ENCODE measurements around the gene TOPORS. TPM values are rescaled to one million over a fixed set of nuclear protein-coding genes. Genes with fewer than 3 reads are reported as not detected.

The TOPORS gene
- total RNA-seq, 2 donors from 2014 or later: 11.8 to 30.8 TPM

DNA sequence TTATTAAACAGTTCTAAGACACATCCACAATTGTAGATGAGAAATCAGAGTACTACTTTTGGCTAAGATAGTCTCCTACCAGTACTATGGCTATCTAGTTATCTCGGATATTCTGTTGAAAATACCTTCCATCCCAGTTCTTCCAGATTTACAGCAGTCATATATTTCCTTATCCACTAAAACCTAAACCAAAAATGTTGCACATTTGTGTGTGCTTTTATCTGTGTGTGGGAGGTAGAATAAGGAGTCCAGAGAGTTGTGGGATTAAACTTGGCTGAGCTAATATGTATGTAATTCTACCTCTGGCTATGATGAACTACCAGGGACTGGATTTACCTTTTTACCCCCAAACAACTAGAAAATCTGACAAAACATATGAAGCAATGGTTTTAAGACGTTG lies 38.1 kb upstream of the TOPORS start:
- no peaks in the 10 kb centered on the region for H3K36me3 ChIP-seq
- no peaks in the 10 kb centered on the region for H3K9me3 ChIP-seq
- no peaks in the 10 kb centered on the region for H3K4me1 ChIP-seq (ENCODE audit: control insufficient read depth in 1 of 2, low read depth in 2 of 2)
- DNase-seq (ENCODE audit: low spot score) (no peak), ATAC-seq (ENCODE audit: insufficient number of reproducible peaks, low FRiP score, low read depth) (no peak)
- no peaks in the 10 kb centered on the region for H3K27me3 ChIP-seq (replicated peaks; ENCODE audit: insufficient read depth)
- H3K4me3 ChIP-seq: no peak overlapping the region
- TF ChIP-seq, protein P1, sequence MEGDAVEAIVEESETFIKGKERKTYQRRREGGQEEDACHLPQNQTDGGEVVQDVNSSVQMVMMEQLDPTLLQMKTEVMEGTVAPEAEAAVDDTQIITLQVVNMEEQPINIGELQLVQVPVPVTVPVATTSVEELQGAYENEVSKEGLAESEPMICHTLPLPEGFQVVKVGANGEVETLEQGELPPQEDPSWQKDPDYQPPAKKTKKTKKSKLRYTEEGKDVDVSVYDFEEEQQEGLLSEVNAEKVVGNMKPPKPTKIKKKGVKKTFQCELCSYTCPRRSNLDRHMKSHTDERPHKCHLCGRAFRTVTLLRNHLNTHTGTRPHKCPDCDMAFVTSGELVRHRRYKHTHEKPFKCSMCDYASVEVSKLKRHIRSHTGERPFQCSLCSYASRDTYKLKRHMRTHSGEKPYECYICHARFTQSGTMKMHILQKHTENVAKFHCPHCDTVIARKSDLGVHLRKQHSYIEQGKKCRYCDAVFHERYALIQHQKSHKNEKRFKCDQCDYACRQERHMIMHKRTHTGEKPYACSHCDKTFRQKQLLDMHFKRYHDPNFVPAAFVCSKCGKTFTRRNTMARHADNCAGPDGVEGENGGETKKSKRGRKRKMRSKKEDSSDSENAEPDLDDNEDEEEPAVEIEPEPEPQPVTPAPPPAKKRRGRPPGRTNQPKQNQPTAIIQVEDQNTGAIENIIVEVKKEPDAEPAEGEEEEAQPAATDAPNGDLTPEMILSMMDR (IDR thresholded peaks at IDR 0.05): no peak
- H3K27ac ChIP-seq: no peak overlapping the region

DNA sequence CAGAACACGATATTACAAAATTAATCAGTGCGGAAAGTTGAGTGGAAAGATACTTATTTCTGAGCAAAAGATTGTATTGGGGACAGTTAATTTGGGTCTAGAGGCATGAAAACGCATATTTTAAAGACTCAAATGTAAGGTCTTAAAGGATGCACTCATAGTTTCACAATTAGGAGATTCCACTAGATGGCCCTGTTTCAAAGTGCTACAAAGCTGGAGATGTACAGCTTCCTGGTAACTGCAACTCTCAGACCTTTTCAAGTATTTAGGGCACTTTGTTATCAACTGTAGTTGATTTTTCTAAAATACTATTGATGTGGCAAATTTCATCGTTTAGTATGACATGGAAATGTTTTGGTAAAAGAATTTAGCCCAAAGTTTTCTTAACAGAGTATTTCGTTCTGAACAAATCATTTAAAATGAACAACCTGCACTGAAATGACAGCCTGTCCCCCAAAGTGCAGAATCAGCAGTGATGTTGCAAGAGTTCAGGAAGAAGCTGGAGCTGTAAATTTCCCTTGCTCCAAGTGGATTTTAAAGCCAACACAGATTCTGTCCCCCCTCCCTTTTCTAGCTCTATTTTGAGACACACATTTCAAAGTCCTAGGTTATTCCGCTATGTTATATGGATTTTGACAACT lies 36.8 kb upstream of the TOPORS start:
- no peak overlapping the region for H3K4me3 ChIP-seq
- no peaks in the 10 kb centered on the region for H3K4me1 ChIP-seq (ENCODE audit: control insufficient read depth in 1 of 2, low read depth in 2 of 2)
- H3K9me3 ChIP-seq: no peaks in the 10 kb centered on the region
- ATAC-seq (ENCODE audit: insufficient number of reproducible peaks, low FRiP score, low read depth): no peak
- no peaks in the 10 kb centered on the region for H3K27me3 ChIP-seq (replicated peaks; ENCODE audit: insufficient read depth)
- no peak for DNase-seq (ENCODE audit: low spot score)
- no peaks in the 10 kb centered on the region for H3K36me3 ChIP-seq
- no peak overlapping the region for H3K27ac ChIP-seq
- TF ChIP-seq, protein P1 (IDR thresholded peaks at IDR 0.05): no peak

DNA sequence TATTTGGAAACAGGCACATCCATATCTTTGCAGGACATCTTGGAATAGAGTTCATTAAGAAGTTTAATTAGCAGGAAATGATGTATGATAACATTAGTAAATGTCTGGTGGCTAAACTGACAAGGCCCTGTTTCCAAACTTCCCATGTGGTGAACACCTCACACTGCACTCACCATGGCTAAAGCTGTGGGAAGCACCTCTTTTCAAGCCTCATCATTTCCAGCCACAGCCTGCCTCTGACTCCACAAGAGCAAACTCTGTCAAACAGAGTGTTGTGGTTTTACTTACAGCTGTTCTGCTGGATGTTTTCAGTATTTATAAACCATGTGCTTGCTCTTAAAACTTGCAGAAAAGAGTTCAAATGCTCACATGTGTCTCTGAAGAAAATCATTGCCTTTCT lies 35.5 kb upstream of the TOPORS start:
- Histone ChIP-seq H3K27me3 (replicated peaks; ENCODE audit: insufficient read depth) (no peaks in the 10 kb centered on the region), H3K36me3 (no peaks in the 10 kb centered on the region), H3K4me3 (no peak overlapping the region), H3K9me3 (no peaks in the 10 kb centered on the region), H3K4me1 (ENCODE audit: control insufficient read depth in 1 of 2, low read depth in 2 of 2) (no peaks in the 10 kb centered on the region), H3K27ac (no peak overlapping the region)
- DNase-seq (ENCODE audit: low spot score) (no peak), ATAC-seq (ENCODE audit: insufficient number of reproducible peaks, low FRiP score, low read depth) (no peak)
- TF ChIP-seq, protein P1 (IDR thresholded peaks at IDR 0.05): no peak

DNA sequence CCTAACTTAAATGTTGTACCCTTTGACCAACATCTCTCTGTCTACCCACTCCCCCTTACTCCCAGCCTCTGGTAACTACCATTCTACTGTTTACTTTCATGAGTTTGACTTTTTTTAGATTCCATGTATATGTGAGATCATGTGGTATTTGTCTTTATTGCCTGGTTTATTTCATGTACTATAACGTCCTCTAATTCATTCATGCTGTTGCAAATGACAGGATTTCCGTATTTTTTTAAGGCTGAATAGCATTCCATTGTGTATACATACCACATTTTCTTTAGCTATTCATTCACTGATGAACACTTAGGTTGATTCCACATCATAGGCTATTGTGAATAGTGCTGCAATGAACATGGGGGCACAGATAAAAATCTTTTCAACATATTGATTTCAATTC lies 32.4 kb upstream of the TOPORS start:
- H3K27me3 ChIP-seq (replicated peaks; ENCODE audit: insufficient read depth): no peaks in the 10 kb centered on the region
- TF ChIP-seq, protein P1 (IDR thresholded peaks at IDR 0.05): no peak

DNA sequence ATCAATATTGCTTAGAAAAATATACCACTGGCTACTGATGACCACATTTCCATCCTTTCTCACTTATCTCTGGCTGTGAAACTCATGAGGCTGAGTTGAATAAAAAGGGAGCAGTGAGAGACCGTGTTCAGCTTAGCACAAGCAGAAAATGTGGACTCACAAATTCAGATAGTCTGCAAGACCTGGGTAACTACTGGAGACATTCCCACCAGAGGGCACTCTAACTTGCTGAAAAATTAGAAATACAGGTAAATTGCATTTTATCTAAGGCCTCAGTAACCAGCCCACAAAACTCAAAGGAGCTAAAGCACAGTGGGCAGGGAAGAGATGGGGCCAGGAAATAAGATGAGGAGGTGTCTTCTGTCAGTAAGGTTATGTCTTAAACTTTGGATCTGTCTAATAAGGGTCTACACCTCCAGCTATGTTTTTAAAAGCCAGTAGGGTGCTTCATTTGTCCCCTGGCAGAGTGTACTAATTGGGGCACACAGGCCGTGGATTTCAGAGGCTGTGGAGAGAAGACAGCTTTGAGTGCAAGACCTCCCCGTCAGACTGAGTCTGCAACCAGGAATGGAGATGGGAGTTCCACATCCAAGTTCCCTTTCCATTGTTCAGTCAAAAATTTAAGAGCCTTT lies 29.2 kb upstream of the TOPORS start:
- no peaks in the 10 kb centered on the region for H3K9me3 ChIP-seq
- no peak for ATAC-seq (ENCODE audit: insufficient number of reproducible peaks, low FRiP score, low read depth)
- H3K4me3 ChIP-seq: no peak overlapping the region
- no peak for DNase-seq (ENCODE audit: low spot score)
- no peaks in the 10 kb centered on the region for H3K36me3 ChIP-seq
- no peak overlapping the region for H3K27ac ChIP-seq
- no peaks in the 10 kb centered on the region for H3K4me1 ChIP-seq (ENCODE audit: control insufficient read depth in 1 of 2, low read depth in 2 of 2)
- no peaks in the 10 kb centered on the region for H3K27me3 ChIP-seq (replicated peaks; ENCODE audit: insufficient read depth)
- TF ChIP-seq, protein P1 (IDR thresholded peaks at IDR 0.05): no peak

More for the DNA sequence above, 32.4 kb upstream of the TOPORS start:
- Histone ChIP-seq H3K4me3 (no peak overlapping the region), H3K27ac (no peak overlapping the region), H3K4me1 (ENCODE audit: control insufficient read depth in 1 of 2, low read depth in 2 of 2) (no peaks in the 10 kb centered on the region), H3K36me3 (no peaks in the 10 kb centered on the region), H3K9me3 (no peaks in the 10 kb centered on the region)
- DNase-seq (ENCODE audit: low spot score) (no peak), ATAC-seq (ENCODE audit: insufficient number of reproducible peaks, low FRiP score, low read depth) (no peak)

Measured in thoracic aorta (tissue), 2 donors.